ENCODE data around the gene ARHGEF7.

The ARHGEF7 gene

GRCh38 chr13:111115061-111115964, at the start of gene ARHGEF7:
ARHGEF7 (plus strand) TSS chr13:111115310; CDS start chr13:111115527, 217 bp downstream.
- Histone ChIP-seq H3K27ac (ENCODE audit: low read length) (no peak within 1 kb of the TSS), H3K79me2 (ENCODE audit: low read length) (no peaks in the 10 kb centered on the region)

GRCh38 chr13:111065698-111066097, 49.4 kb upstream of the ARHGEF7 start:
- no peaks in the 10 kb centered on the region for H3K27me3 ChIP-seq (ENCODE audit: low read depth, low read length)
- no peaks in the 10 kb centered on the region for H3K9me3 ChIP-seq (ENCODE audit: insufficient read depth, low read length)
- H2AFZ ChIP-seq (ENCODE audit: low read depth, low read length), result no peak overlapping the region
- H3K4me2 ChIP-seq (ENCODE audit: low read length), result no peak overlapping the region
- no peaks in the 10 kb centered on the region for H4K20me1 ChIP-seq (ENCODE audit: insufficient read depth, low read length)
- no peaks in the 10 kb centered on the region for H3K36me3 ChIP-seq (replicated peaks; ENCODE audit: low read depth, low read length)
- no peak overlapping the region for H3K9ac ChIP-seq (ENCODE audit: low read length)
- H3K79me2 ChIP-seq (ENCODE audit: low read length), result no peaks in the 10 kb centered on the region
- no peak overlapping the region for H3K4me3 ChIP-seq (ENCODE audit: low read length)
- no peak overlapping the region for H3K27ac ChIP-seq (ENCODE audit: low read length)
- no peak for TF ChIP-seq CTCF (IDR thresholded peaks at IDR 0.05; ENCODE audit: low read depth, low read length)
- TF ChIP-seq EZH2phosphoT487 (IDR thresholded peaks at IDR 0.05; ENCODE audit: low read depth), result no peak
- no peaks in the 10 kb centered on the region for H3K4me1 ChIP-seq (ENCODE audit: low read length)

More at GRCh38 chr13:111115061-111115964, at the start of gene ARHGEF7:
- TF ChIP-seq CTCF (IDR thresholded peaks at IDR 0.05; ENCODE audit: low read depth, low read length) (no peak), EZH2phosphoT487 (IDR thresholded peaks at IDR 0.05; ENCODE audit: low read depth) (no peak)
- no peak within 1 kb of the TSS for H3K9ac ChIP-seq (ENCODE audit: low read length)
- H3K4me1 ChIP-seq (ENCODE audit: low read length), result no peaks in the 10 kb centered on the region
- peak within 1 kb of the TSS; percentile 41 for H3K4me3 ChIP-seq (ENCODE audit: low read length)
- H3K9me3 ChIP-seq (ENCODE audit: insufficient read depth, low read length), result no peaks in the 10 kb centered on the region
- no peaks in the 10 kb centered on the region for H4K20me1 ChIP-seq (ENCODE audit: insufficient read depth, low read length)
- H3K27me3 ChIP-seq (ENCODE audit: low read depth, low read length), result peaks cover 41% of the 10 kb centered on the region
- H2AFZ ChIP-seq (ENCODE audit: low read depth, low read length), result no peak within 1 kb of the TSS
- peak within 1 kb of the TSS; percentile 11 for H3K4me2 ChIP-seq (ENCODE audit: low read length)
- no peaks in the 10 kb centered on the region for H3K36me3 ChIP-seq (replicated peaks; ENCODE audit: low read depth, low read length)

GRCh38 chr13:111066544-111066943, 48.6 kb upstream of the ARHGEF7 start:
- Histone ChIP-seq H3K4me1 (ENCODE audit: low read length) (no peaks in the 10 kb centered on the region; the same call in 1 of the 2 replicates), H3K27me3 (ENCODE audit: low read depth, low read length) (no peaks in the 10 kb centered on the region), H2AFZ (ENCODE audit: low read depth, low read length) (no peak overlapping the region), H3K79me2 (ENCODE audit: low read length) (no peaks in the 10 kb centered on the region), H3K4me2 (ENCODE audit: low read length) (no peak overlapping the region), H3K9ac (ENCODE audit: low read length) (no peak overlapping the region), H4K20me1 (ENCODE audit: insufficient read depth, low read length) (no peaks in the 10 kb centered on the region), H3K36me3 (replicated peaks; ENCODE audit: low read depth, low read length) (no peaks in the 10 kb centered on the region), H3K9me3 (ENCODE audit: insufficient read depth, low read length) (no peaks in the 10 kb centered on the region), H3K27ac (ENCODE audit: low read length) (no peak overlapping the region), H3K4me3 (ENCODE audit: low read length) (no peak overlapping the region)
- no peak for TF ChIP-seq EZH2phosphoT487 (IDR thresholded peaks at IDR 0.05; ENCODE audit: low read depth)
- no peak for TF ChIP-seq CTCF (IDR thresholded peaks at IDR 0.05; ENCODE audit: low read depth, low read length)

GRCh38 chr13:111068009-111068350, 47.1 kb upstream of the ARHGEF7 start:
- Histone ChIP-seq H3K27me3 (ENCODE audit: low read depth, low read length) (no peaks in the 10 kb centered on the region), H3K4me2 (ENCODE audit: low read length) (peak overlapping the region; percentile 87), H3K36me3 (replicated peaks; ENCODE audit: low read depth, low read length) (no peaks in the 10 kb centered on the region), H2AFZ (ENCODE audit: low read depth, low read length) (0 out of 2 replicates have a peak overlapping the region, but pooled peaks have one; percentile 36), H3K9ac (ENCODE audit: low read length) (no peak overlapping the region), H3K27ac (ENCODE audit: low read length) (no peak overlapping the region), H3K9me3 (ENCODE audit: insufficient read depth, low read length) (no peaks in the 10 kb centered on the region), H3K4me1 (ENCODE audit: low read length) (no peaks in the 10 kb centered on the region; the same call in 1 of the 2 replicates), H3K79me2 (ENCODE audit: low read length) (no peaks in the 10 kb centered on the region), H3K4me3 (ENCODE audit: low read length) (peak overlapping the region; percentile 79), H4K20me1 (ENCODE audit: insufficient read depth, low read length) (no peaks in the 10 kb centered on the region)
- no peak for TF ChIP-seq CTCF (IDR thresholded peaks at IDR 0.05; ENCODE audit: low read depth, low read length)
- TF ChIP-seq EZH2phosphoT487 (IDR thresholded peaks at IDR 0.05; ENCODE audit: low read depth), result no peak

Measured in OCI-LY3 (cell line).